Measurements from ENCODE around the gene HOATZ.
A peak's percentile ranks its signal among the peaks of the same experiment; 100 is the strongest.

Gene HOATZ

DNA sequence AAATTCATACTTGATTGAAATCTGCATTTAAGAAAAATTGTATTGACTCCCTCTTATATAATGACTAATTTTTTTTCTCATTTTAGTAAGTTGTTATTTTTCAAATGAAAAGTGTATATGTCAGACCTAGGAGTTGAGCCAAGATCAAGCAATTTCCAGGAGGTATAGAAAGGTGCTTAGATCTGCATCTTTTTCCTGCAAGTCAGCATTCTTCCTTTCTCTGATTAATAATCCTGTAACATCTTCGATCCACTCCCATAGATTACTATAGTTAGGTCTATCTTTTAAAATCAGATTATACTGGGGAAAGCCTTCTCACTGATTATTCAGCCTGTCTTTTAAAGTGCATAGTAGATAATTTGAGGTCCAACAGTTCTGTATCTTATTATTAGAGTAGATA is 12.7 kb downstream of the HOATZ start:
- Histone ChIP-seq H3K27ac (ENCODE audit: low read length) (no peak overlapping the region), H3K4me2 (ENCODE audit: low read length) (no peak overlapping the region), H3K36me3 (replicated peaks; ENCODE audit: low read depth, low read length) (no peaks in the 10 kb centered on the region), H3K79me2 (ENCODE audit: low read length) (no peaks in the 10 kb centered on the region), H3K4me3 (ENCODE audit: low read length) (no peak overlapping the region), H3K27me3 (ENCODE audit: low read depth, low read length) (no peaks in the 10 kb centered on the region), H4K20me1 (ENCODE audit: insufficient read depth, low read length) (no peaks in the 10 kb centered on the region), H3K4me1 (ENCODE audit: low read length) (peaks cover 44% of the 10 kb centered on the region), H3K9ac (ENCODE audit: low read length) (no peak overlapping the region), H2AFZ (ENCODE audit: low read depth, low read length) (no peak overlapping the region), H3K9me3 (ENCODE audit: insufficient read depth, low read length) (no peaks in the 10 kb centered on the region)
- TF ChIP-seq EZH2phosphoT487 (IDR thresholded peaks at IDR 0.05; ENCODE audit: low read depth): no peak
- TF ChIP-seq, protein P1, sequence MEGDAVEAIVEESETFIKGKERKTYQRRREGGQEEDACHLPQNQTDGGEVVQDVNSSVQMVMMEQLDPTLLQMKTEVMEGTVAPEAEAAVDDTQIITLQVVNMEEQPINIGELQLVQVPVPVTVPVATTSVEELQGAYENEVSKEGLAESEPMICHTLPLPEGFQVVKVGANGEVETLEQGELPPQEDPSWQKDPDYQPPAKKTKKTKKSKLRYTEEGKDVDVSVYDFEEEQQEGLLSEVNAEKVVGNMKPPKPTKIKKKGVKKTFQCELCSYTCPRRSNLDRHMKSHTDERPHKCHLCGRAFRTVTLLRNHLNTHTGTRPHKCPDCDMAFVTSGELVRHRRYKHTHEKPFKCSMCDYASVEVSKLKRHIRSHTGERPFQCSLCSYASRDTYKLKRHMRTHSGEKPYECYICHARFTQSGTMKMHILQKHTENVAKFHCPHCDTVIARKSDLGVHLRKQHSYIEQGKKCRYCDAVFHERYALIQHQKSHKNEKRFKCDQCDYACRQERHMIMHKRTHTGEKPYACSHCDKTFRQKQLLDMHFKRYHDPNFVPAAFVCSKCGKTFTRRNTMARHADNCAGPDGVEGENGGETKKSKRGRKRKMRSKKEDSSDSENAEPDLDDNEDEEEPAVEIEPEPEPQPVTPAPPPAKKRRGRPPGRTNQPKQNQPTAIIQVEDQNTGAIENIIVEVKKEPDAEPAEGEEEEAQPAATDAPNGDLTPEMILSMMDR (IDR thresholded peaks at IDR 0.05; ENCODE audit: low read depth, low read length): no peak

- Histone ChIP-seq H2AFZ (ENCODE audit: low read depth, low read length) (0 out of 2 replicates have a peak overlapping the region, but pooled peaks have one; percentile 44), H3K79me2 (ENCODE audit: low read length) (no peaks in the 10 kb centered on the region)
Observed at GRCh38 chr11:111528557-111528956, 14.0 kb downstream of the HOATZ start.

DNA sequence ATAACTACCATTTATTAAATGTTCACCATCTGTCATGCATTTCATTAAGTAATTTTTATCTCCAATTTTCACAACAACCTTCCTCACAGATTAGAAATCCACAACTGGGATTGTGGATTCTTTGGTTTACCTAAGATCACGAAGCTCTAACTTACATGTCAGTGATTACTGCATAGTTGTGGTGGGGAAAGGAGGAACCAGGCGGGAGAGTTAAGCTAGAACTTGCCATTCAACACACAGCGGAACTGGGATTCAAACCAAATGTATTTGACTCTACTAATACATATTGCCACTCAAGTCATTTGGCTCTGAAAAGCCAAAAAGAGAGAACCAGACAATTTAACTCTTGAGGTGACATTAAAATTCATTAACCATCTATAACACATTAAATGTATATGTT is 15.5 kb downstream of the HOATZ start:
- Histone ChIP-seq H3K9ac (ENCODE audit: low read length) (no peak overlapping the region), H2AFZ (ENCODE audit: low read depth, low read length) (no peak overlapping the region), H3K4me1 (ENCODE audit: low read length) (peaks cover 54% of the 10 kb centered on the region), H3K27me3 (ENCODE audit: low read depth, low read length) (no peaks in the 10 kb centered on the region), H3K79me2 (ENCODE audit: low read length) (no peaks in the 10 kb centered on the region), H4K20me1 (ENCODE audit: insufficient read depth, low read length) (no peaks in the 10 kb centered on the region), H3K9me3 (ENCODE audit: insufficient read depth, low read length) (no peaks in the 10 kb centered on the region), H3K4me3 (ENCODE audit: low read length) (no peak overlapping the region), H3K36me3 (replicated peaks; ENCODE audit: low read depth, low read length) (no peaks in the 10 kb centered on the region), H3K27ac (ENCODE audit: low read length) (no peak overlapping the region), H3K4me2 (ENCODE audit: low read length) (no peak overlapping the region)
- TF ChIP-seq, protein P1 (IDR thresholded peaks at IDR 0.05; ENCODE audit: low read depth, low read length): no peak
- no peak for TF ChIP-seq EZH2phosphoT487 (IDR thresholded peaks at IDR 0.05; ENCODE audit: low read depth)

More at GRCh38 chr11:111528557-111528956, 14.0 kb downstream of the HOATZ start:
- no peak overlapping the region for H3K9ac ChIP-seq (ENCODE audit: low read length)
- no peaks in the 10 kb centered on the region for H3K27me3 ChIP-seq (ENCODE audit: low read depth, low read length)
- no peaks in the 10 kb centered on the region for H3K36me3 ChIP-seq (replicated peaks; ENCODE audit: low read depth, low read length)
- no peak overlapping the region for H3K4me2 ChIP-seq (ENCODE audit: low read length)
- TF ChIP-seq, protein P1 (IDR thresholded peaks at IDR 0.05; ENCODE audit: low read depth, low read length): peak; percentile 38; the same call in 1 of the 2 replicates
- TF ChIP-seq EZH2phosphoT487 (IDR thresholded peaks at IDR 0.05; ENCODE audit: low read depth): no peak
- H3K9me3 ChIP-seq (ENCODE audit: insufficient read depth, low read length): no peaks in the 10 kb centered on the region
- no peaks in the 10 kb centered on the region for H4K20me1 ChIP-seq (ENCODE audit: insufficient read depth, low read length)
- no peak overlapping the region for H3K27ac ChIP-seq (ENCODE audit: low read length)
- H3K4me3 ChIP-seq (ENCODE audit: low read length): no peak overlapping the region
- peaks cover 54% of the 10 kb centered on the region for H3K4me1 ChIP-seq (ENCODE audit: low read length)

DNA sequence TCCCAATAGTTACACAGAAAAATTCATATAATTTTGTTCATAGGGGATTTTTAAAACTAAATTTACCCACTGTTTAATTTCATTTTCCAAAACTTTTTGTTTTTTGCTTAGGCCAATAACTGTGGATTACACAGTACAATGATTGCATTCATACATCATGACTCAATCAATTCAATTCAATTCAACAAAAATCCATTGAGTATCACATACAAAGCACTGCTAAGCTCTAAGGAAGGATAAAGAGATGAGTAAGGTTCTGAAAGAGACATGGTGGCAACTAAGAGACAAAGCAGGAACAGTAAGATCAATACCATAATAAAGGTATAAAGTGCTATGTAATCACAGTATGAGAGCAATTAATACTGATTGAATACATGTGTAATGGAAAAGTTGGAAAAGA is 16.6 kb downstream of the HOATZ start:
- H3K27me3 ChIP-seq (ENCODE audit: low read depth, low read length): no peaks in the 10 kb centered on the region
- H3K9ac ChIP-seq (ENCODE audit: low read length): peak overlapping the region; percentile 72
- H3K27ac ChIP-seq (ENCODE audit: low read length): peak overlapping the region; percentile 90
- peak overlapping the region; percentile 82 for H3K4me2 ChIP-seq (ENCODE audit: low read length)
- no peak for TF ChIP-seq EZH2phosphoT487 (IDR thresholded peaks at IDR 0.05; ENCODE audit: low read depth)
- TF ChIP-seq, protein P1 (IDR thresholded peaks at IDR 0.05; ENCODE audit: low read depth, low read length): no peak
- H4K20me1 ChIP-seq (ENCODE audit: insufficient read depth, low read length): no peaks in the 10 kb centered on the region
- H3K4me1 ChIP-seq (ENCODE audit: low read length): peaks cover 48% of the 10 kb centered on the region
- H3K79me2 ChIP-seq (ENCODE audit: low read length): no peaks in the 10 kb centered on the region
- peak overlapping the region; percentile 74 for H2AFZ ChIP-seq (ENCODE audit: low read depth, low read length)
- peak overlapping the region; percentile 68 for H3K4me3 ChIP-seq (ENCODE audit: low read length)
- H3K9me3 ChIP-seq (ENCODE audit: insufficient read depth, low read length): no peaks in the 10 kb centered on the region
- H3K36me3 ChIP-seq (replicated peaks; ENCODE audit: low read depth, low read length): no peaks in the 10 kb centered on the region
